Smooth muscle cell of the brain vasculature (primary cell): ENCODE results near the gene GRM1.

ENCODE experiments used
- DNase-seq: peaks from one replicate; pipeline ENCODE4 v3.0.0-alpha.2; 2012; ENCODE audit warnings: low read depth, low spot score

GRM1 gene

DNA sequence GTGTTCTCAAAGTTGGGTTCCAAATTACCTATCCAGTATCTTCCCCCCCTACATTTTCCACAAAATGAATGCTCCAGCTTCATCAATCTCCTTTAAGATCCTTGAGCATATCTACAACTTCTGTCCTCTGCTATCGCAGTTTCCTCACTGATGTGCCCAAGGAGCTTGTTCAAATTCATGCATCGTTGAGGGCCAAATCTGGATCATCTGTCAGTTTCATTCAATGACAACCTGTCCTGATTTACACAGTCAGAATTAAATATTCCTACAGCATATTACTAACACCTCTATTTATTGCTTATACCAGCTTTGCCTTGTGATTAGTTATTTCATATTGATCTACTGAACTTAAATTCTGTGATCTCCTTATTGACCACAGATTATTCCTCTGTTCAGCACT is 68.7 kb downstream of the GRM1 start:
- DNase-seq, result no peak

DNA sequence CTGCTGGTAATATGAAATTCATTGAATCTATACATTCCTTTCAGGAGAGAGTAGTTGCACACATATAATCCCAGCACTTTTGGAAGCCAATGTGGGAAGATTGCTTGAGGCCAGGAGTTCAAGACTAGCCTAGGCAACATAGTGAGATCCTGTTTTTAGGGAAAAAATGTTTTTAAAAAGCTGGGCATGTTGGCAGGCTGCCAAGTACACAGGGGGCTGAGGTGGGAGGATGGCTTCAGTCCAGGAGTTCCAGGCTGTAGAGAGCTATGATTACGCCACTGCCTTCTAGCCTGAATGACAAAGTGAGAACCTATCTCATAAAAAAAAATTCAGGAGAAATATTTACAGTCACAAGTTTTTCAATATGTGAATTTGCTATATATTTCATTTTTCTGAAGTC is 71.9 kb downstream of the GRM1 start:
- no peak for DNase-seq

DNA sequence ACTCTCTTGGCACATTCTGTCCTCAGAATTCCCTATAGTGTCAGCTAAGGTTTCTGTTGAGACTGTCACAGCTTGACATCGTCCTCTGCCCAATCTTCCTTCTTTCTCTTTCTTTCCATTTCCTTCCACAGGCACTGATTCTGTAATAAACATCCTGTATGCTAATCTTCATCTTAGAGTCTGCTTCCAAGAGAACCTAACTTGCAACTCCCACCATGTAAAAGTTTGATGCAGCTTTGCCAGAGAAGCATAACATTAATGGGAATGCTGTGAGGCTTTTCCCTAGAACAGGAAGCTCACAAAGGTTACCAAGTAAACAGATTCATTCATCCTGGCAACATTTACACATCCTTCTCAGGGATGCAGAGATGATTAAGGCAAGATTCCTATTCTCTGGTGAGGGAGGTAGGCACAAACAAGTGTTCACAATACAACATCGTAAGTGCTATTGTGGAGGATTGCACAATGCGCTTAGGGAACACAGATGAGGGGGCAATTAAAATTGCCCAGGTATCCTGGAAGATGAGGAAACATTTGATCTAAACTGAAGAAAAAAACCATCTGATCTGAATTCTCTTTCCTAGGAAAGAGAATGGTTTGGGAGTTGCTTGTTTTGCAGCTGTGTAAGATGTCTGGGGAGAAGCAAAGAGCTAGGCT is 74.7 kb downstream of the GRM1 start:
- DNase-seq, result no peak

DNA sequence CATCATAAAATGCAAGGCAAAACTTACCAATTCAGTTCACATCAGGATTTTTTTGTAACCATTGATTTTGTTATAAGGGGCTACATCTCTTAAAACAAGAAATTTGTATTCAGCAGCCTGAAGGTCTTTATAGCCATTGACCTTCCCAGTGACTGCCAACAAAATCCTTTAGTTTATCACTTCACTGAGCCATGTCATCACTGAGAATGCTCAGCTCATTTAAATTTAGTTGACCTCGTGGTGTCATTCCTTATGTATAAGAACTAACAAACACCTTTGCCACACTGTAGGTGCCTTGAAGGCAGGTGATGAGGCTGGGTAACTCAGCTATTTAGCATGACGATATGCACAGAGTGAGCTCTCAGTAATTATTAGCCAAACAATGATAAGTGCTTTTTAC is 77.7 kb downstream of the GRM1 start:
- no peak for DNase-seq

DNA sequence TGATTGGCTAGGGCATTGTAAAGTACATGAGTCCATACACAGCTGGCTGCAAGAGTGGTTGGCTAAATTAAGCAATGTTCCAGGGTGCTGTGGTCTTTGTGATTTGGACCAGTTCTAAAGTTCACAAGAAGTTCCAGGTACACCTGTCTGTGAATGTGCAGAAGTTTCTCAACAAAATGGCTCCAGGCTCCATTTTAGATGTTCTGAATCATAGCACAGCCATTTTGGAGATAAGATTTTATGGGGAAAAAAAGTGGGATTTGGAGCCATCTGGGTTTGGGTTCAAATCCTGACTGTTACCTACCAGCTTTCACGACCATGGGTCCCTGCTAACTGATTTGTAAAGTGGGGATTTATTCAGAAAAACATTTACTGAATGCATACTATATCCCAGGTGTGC is 82.1 kb downstream of the GRM1 start:
- no peak for DNase-seq

DNA sequence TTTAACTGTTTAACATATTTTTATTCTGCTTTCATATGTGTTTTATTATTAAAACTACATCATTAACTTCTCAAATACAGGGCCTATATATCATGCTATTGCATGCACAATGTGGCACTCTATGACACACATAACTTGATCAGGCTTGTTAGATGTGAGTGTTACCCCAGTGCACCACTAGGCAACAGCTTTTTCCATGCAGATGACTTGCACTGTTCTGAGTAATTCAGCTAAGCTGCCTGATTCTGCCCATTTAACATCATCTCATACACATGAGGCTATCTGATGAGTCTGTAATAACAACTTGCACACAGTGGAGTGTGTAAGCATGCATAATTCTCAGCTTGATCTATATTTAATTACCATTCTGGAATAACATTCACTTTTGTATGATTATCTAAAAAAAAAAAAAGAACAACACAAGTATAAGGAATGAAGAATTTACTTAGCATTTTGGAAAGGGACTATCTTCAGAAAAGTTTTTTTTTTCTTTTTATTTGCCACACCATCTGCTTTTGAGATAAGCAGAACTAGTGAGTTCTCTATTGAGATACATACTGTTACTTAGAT is 83.1 kb downstream of the GRM1 start:
- no peak for DNase-seq

DNA sequence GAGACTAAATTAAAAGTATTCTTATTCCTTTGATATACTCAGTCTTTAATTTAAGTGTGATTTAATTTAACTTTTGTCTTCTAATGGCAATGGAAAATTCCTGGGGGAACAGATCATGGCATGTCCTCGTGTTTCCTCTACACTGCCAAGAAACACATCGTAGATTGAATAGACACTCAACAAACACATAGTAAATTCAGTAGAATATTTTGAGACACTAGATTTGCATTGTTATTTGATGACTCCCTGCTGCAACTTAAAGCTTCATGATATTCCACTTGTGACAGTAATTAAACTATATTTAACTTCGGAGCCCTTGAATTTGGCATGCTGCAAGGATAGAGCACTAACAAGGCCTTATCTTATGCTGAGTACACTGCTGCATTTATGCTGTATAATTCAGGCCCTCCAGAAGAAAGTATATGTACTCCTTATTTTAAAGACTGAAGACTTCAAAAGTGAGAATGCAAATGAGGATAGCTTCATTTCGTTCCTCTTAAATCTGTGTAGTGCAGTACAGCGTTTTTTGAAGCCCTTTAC is 84.3 kb downstream of the GRM1 start:
- DNase-seq, result no peak

DNA sequence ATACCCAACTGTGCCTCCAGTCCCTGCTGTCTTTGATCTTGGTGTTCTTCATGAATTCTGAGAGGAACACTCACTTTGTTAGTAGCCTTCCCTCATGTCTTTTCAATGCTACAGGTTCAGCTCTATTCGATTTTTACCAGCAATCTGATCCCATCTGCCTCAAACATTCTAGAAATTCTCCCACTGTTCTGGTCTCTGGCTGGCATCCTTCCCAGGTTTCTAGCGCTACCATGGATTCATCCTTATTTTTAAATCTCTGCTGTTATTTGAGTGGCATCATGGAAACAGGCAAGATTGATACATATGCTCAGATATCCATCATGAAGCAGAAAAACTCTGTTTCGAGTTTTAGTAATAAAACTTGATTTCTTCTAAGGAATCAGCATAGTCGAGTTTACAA is 94.8 kb downstream of the GRM1 start:
- DNase-seq, result no peak

DNA sequence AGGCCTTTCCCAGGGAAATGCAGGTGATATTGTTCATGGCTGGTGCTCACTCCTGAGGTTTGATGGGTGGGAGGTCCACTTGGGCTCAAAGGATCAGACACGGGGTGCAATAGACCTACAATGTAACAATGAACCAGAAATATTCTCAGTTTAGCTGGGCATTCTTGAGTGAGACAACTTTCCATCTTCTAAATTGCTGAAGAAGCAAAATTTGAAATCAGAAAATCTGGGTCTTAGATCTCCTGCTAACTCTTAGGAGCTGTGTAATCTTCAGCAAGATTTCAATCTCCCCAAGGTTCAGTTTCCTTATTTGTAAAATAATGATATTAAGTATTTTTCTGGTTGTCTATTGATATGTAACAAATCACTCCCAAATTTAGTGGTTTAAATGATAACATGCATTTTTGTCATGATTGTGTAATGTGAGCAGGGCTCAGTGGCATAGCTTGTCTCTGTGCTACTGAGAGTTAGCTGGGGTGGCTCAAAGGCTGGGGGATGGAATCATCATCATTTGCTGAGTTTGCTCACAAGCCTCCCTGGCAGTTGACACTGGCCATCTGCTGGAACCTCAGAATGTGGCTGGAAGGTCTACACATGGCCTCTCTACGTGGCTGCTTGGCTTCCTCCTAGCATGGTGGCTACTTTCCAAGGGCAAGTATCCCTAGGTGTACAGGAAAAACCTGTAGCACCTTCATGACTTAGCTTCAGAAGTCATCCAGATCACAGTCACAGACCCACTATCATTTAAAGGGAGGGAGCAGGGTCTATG is 98.8 kb downstream of the GRM1 start:
- DNase-seq, result no peak

DNA sequence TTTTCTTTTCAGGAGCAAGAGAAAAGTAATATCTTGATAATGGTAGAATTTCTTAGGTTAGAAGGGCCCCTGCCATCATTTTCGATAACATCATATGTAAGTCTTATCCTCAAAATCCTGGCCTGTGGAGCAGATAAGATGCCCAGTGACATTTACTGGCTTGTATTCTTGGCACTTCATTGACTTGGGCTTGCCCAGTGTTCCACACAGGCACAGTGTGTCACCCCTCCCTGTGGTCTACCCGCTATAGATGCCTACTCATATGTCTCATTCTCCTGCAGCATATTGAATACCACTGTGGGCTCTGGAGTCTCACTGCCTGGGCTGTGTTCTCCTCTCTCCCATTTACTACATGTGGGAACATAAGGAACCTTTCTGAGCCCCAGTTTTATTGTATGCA is 105.0 kb downstream of the GRM1 start:
- DNase-seq, result no peak

DNA sequence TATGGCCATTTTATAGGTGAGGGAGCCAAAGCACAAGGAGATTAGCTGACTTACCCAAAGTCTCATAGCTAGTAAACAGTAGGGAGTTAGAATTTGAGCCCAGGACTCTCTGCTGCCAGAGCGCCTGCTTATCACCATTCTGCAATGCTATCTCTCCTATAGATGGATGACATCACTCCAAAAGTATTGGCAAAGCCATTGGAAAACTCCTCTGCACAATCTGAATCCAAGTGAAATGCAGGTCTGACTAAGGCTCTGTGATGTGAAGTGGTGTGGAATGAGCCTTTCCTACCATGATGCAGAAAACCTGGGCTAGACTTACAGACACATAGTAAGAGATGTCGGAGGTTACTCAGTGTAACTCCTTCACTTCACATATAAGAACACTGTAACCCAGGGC is 106.3 kb downstream of the GRM1 start:
- no peak for DNase-seq

DNA sequence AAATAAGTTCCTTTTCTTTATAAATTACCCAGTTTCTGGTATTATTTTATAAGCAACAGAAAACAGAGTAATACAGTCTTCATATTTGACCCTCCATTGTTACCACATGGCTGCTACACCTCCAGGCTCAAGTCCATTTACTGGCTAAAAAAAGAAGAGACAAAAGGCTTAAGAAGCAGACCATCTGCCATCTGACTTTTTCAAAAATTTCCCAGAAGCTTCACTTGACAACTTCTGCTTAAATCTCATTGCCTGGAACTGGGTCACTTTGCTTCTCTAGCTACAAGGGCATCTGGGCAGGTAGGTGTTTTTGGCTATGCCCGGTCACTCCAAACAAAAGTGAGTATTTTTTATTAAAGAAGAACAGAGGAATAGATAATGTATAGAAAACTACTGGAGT is 118.0 kb downstream of the GRM1 start:
- DNase-seq, result no peak

DNA sequence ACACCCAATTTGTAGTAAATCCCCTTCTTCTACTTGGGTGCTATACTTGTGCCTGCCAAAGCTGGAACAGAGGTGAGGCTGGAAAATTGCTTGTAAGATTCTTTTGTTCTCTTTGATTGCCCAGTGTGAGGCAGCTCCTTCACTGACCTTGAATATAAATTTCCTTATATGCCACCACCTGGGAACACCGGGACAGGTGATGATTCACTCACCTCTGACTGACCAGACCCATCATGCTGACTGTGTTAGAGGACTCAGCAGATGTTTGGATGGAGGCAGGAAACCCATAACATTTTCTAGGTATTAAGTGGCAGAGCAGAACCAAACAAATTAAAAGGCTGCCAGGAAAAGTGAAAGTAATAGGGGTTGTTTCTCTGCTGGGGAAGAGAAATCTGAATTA is 120.9 kb downstream of the GRM1 start:
- no peak for DNase-seq

DNA sequence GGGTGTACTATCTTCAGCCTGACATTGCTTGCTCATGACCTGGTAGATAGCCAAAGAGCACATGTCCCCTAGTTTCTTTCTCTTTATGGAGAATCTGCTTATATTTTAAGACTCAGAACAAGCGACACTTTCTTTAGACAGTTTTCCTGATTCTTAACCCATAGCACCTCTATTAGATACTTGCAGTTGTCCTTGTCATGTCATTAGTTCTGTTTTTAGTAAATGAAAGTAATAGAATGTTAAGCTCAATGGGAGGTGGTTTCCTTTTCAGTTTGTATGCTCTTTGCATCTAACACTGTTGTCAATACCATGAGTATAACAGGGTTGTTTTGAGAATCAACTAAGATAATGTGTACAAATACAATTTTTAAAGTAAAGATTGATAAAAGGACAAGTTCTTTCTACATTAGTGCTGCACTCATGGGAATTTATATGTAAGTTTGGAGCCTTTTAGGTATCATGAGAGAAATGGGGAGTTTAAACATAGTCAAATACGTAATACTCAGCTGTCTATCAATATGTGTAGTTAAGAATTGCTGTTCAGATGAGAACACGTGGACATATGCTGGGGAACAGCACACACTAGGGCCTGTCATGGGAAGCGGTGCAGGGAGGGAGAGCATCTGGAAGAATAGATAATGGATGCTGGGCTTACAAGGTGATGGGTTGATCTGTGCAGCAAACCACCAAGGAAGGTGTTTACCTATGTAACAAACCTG is 124.3 kb downstream of the GRM1 start:
- DNase-seq, result no peak

DNA sequence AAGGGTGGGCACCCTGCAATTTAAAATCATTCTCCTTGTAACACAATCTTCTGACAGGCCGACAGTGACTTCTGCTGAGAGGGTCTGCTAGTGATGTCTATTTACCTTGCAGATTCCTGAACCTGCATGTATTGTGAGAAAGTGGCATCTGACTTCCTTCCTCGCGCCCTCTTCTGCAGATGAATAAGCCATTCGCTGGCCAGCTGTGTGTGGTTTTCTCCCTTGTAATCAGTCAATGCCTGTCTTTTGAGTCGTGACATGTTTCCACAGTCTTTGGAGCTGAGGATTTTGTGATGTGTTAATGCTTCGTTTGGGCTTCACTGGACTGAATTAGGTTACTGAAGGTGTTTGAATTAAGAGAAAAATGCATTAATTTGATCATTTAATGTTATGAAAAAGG is 125.3 kb downstream of the GRM1 start:
- no peak for DNase-seq

DNA sequence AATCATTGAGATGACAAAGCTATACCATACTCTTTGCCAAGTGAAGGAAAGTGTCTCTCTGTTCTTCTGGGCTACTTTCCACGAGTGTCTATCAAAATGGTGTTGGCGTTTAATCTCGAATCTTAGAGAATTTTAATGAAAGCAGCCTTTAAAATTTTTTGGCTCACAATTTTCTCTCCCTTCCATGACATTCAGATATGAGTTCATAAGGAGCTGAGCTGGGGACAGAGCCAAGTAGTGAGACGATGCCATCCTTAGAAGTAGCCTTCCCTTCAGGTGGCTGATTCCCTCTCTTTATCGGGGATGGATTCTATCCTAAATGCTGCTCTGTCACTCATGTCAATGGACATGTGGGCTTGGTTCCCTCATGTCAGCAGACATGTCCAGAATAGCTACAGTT is 132.8 kb downstream of the GRM1 start:
- DNase-seq, result no peak

DNA sequence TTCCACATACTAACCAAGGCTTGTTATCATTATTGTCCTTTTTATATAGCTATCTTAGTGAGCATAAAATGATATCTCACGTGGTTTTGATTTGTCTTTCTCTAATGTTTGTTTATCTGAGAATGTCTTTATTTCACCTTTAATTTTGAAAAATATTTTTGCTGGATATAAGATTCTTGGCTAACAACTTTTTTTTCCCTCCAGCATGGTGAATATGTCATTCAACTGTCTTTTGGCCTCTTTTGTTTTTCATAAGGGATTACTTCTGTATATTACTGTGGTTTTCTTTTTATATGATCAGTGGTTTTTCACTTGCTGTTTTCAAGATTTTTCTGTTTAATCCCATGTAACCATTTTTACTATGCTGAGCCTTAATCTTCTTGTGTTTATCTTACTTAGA is 141.0 kb downstream of the GRM1 start:
- no peak for DNase-seq

DNA sequence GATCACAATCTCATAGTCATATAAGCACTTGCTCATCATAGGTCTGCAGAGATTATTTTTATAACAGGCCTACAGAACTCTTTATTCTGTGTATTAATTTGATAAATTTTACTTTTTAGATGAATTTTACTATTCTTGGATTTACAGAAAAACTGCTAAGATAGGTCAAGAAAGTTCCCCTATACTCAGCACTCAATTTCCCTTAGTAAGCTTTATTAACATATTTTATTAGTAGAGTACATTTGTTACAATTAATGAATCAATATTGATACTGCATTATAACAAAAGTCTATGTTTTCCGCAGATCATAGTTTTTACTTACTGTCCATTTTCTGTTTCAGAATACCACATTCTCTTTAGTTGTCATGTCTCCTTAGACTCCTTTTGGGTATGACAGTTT is 148.9 kb downstream of the GRM1 start:
- no peak for DNase-seq

DNA sequence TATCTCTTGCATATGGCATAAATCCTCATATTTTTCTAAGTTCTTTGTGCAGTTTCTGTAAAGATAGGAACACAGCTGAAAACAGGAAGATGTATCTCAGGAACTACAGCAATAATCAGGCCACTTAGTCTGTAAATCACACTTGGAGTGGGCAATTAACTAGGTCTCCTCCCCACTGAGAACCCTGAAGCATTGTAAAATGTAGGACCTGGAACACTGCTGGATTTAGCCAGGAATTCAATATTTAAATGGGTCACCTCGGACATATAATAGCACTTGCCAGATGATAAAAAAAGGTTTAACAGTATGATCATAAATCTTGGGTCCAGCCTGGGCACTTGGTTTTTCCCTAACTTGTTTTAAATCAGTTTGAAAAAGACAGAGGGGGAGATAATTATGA is 155.0 kb downstream of the GRM1 start:
- no peak for DNase-seq

DNA sequence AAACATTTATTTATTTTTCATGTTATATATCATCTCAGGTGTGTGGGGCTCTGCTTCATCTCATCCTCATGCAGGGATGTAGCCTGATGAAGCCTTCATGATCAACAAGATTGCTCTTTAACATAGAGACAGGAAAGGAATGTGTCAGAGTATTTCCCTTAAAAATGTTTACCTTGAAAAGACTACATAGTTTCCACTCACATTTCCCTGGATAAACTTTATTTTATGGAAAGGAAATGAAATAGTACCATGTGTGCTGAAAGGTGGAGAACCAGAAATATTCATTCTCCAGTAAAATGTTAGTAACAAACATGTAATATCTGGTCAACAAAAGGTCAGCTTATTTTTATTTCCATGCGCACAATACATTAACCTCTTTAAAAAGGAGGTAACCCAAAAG is 155.8 kb downstream of the GRM1 start:
- no peak for DNase-seq

DNA sequence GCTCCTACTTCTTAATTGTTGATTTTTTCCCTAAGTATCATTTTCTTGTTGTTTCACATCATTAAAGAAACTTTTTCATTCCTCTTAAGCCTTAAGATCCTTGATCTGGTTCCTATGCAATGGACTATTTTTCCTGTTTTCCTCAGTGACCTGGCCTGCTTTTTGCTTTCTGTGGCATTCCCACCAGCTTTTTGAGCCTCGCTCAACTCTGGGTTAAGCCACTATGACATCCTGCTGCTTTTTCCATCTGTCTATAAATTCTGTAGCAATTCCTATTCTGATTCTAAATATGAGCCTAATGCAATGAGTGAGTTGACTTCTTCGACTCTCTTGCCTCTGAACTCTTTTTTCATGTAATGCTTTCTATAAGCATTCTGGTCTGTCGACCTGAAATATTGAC is 160.3 kb downstream of the GRM1 start:
- no peak for DNase-seq

DNA sequence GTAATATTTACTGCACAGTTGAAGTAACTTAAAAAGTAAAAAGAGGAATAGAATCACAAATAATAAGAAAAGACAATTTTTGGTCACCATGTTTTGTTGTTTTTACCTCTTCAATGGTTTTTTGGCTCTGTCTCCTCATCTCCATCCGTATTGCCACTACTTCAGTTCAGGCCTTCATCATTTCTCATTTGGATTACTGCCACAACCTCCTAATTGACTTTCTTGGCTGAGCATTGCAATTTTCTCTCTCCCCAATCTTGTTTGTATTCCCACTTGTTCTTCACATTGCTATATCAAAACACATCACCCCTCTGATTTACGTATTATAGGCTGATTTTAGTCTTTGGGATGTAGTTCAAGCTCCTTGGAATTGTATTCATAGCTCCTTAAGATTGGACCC is 161.7 kb downstream of the GRM1 start:
- no peak for DNase-seq
